Measurements from ENCODE around the gene VTCN1. TPM values are rescaled to one million over a fixed set of nuclear protein-coding genes. Genes with fewer than 3 reads are reported as not detected.
"Not testable (repeated sequence)": the region's sequence is repeated elsewhere in the genome, so short reads cannot be mapped to it uniquely, and the experiment has no call there.

Gene VTCN1
- total RNA-seq, 1 donor from 2014 or later = not detected

DNA sequence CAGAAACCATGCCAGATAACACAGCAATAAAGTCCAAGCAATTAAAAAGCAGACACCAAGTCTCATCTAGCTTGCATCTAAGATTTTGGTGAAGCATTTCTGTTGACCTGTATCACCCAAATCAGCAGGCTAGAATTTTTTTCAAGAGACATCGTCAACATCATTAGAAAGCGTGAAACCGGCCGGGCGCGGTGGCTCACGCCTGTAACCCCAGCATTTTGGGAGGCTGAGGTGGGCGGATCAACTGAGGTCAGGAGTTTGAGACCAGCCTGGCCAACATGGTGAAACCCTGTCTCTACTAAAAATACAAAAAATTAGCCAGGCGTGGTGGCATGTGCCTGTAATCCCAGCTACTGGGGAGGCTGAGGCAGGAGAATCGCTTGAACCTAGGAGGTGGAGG is 91.6 kb downstream of the VTCN1 start:
- H3K9me3 Mint-ChIP-seq; H3K4me1 Mint-ChIP-seq; H3K27ac Mint-ChIP-seq; H3K36me3 Mint-ChIP-seq (ENCODE audit: low read depth); DNase-seq; H3K27me3 Mint-ChIP-seq; H3K4me3 Mint-ChIP-seq; intact Hi-C loops (cut with micrococcal nuclease): not testable (repeated sequence)

DNA sequence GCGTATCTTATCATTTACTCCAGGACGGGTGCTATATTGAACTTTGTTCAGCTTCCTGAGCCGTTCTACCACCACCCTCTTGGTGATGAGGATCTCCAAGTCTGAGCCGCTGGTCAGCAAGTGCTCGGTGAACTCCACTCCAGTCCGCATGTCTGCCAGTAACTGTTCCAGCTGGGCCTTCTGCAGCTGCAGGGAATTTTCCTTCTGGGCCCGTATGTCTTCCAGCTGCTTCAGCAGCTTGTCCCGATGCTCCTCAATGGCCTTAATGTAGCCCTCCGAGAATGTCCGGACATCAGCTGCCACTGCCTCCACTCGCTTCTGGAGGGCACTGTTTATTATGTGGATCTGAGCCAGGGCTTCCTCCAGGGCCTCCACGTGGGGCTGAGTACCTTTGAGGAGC is 92.6 kb downstream of the VTCN1 start:
- DNase-seq = no peak
- Mint-ChIP-seq H3K27me3 (peaks cover 6% of the 10 kb centered on the region), H3K9me3 (no peaks in the 10 kb centered on the region), H3K4me1 (peaks cover 6% of the 10 kb centered on the region), H3K36me3 (ENCODE audit: low read depth) (no peaks in the 10 kb centered on the region), H3K4me3 (no peak overlapping the region), H3K27ac (no peak overlapping the region)
- intact Hi-C loops (cut with micrococcal nuclease) = no loop called here

DNA sequence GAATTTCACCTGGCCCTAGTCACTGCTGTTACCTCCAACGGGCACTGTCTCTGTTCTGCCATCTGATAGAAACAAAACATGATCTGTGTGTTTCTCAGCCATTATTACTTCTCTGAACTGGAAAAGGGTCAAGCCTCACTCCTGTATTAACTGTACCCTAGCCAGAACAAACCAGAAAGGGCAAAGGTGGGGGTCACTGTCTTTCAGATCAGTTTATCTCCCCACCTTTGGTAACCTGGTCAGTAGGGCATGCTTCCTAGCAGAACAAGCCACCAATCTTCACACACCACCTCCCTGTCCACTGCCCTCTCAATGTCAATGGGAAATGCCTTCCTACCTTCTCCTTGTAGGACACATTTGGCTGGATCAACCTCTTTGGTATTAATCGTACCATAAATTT is 93.0 kb downstream of the VTCN1 start:
- intact Hi-C loops (cut with micrococcal nuclease) = no loop called here
- no peak overlapping the region for H3K27ac Mint-ChIP-seq
- H3K36me3 Mint-ChIP-seq (ENCODE audit: low read depth) = no peaks in the 10 kb centered on the region
- peaks cover 6% of the 10 kb centered on the region for H3K4me1 Mint-ChIP-seq
- H3K9me3 Mint-ChIP-seq = no peaks in the 10 kb centered on the region
- no peak overlapping the region for H3K4me3 Mint-ChIP-seq
- H3K27me3 Mint-ChIP-seq = peaks cover 5% of the 10 kb centered on the region
- DNase-seq = no peak

DNA sequence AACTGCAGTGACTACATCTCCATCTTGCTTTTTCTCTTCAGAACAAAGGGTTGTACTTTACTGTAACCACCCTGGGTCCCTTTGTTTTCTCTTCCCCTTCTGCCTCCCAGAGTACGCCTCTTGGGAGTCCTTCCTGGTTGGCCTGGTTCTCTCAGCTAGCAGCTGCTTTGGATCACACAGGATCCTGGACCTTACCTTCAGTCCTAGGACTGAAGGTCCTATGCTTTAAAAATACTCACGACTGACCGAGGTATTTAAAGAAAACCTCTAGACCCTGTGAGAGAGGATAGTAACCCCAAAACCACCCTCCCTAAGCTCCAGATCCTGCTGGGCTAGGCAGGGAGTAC is 94.0 kb downstream of the VTCN1 start:
- Mint-ChIP-seq H3K4me1 (peaks cover 6% of the 10 kb centered on the region), H3K36me3 (ENCODE audit: low read depth) (no peaks in the 10 kb centered on the region), H3K27me3 (peaks cover 3% of the 10 kb centered on the region), H3K9me3 (no peaks in the 10 kb centered on the region), H3K4me3 (no peak overlapping the region), H3K27ac (no peak overlapping the region)
- DNase-seq = no peak
- intact Hi-C loops (cut with micrococcal nuclease) = no loop called here

DNA sequence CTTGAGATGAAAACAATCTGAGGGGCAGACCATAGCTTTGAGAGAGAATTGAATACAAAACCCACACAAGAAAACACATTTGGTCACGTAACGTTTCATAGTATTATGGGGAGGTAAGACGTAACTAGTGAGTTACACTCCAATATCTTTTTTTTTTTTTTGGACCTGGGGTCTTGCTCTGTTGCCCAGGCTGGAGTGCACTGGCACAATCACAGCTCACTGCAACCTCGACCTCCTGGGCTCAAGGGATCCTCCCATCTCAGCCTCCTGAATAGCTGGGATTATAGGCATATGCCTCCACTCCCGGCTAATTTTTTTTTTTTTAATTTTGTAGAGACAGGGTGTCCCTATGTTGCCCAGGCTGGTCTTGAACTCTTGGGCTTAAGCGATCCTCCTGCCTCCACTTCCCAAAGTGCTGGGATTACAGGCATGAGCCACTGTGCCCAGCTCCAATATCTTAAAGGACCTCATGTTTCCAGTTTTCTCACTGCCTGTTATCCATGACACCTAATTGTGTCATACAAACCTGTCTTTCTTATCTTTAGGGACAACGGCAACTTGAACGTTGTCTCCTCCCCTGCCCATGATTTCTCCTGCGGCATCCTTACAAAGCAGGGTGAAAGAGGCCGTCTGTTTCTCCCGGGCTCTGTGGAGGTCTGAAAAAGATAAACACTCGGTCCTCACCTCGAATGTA is 94.5 kb downstream of the VTCN1 start:
- Mint-ChIP-seq H3K36me3 (ENCODE audit: low read depth) (peaks cover 2% of the 10 kb centered on the region), H3K4me3 (no peak overlapping the region), H3K9me3 (no peaks in the 10 kb centered on the region), H3K27me3 (peaks cover 3% of the 10 kb centered on the region), H3K4me1 (peaks cover 5% of the 10 kb centered on the region), H3K27ac (no peak overlapping the region)
- no peak for DNase-seq
- intact Hi-C loops (cut with micrococcal nuclease) = no loop called here

DNA sequence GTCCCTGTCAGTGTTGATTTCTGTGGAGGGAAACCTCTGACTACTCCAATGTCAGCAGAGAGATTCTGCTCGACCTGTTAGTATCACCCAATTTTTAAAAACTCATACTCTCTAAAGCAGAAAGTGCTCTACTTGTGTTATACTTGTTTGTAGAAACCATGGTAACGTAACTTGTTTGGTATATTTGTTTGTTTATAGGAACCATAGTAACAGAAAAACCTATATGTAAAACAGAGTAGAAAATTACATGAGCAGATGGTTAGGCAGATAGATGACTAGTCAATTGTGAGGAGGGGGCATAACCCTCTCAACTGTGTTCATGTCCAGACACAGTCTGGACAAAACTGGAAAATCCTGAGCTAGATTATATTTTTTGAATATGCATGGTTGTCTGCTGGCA is 95.8 kb downstream of the VTCN1 start:
- intact Hi-C loops (cut with micrococcal nuclease) = no loop called here
- Mint-ChIP-seq H3K27ac (no peak overlapping the region), H3K4me3 (no peak overlapping the region), H3K9me3 (no peaks in the 10 kb centered on the region), H3K36me3 (ENCODE audit: low read depth) (peaks cover 2% of the 10 kb centered on the region), H3K4me1 (peaks cover 3% of the 10 kb centered on the region), H3K27me3 (no peaks in the 10 kb centered on the region)
- no peak for DNase-seq

DNA sequence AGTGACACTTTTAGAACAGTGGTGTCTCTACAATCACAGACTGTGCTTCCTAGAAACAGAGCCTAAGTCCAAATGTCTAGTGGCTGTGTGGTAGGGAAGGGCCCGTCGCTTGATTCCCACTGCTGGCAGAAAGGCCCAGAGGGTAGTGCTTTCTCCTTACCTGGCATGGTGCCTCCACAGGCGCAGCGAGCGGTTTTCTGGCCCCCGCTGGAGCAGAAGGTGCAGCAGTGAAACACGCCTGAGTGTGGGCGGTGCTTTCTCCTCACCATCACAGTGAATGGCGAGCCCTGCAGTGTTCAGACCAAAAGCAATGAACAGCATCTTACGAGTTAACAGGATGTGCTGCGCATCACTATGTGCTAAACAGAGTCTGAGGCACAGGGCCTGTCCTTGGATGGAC is 97.5 kb downstream of the VTCN1 start:
- Mint-ChIP-seq H3K4me1 (peaks cover 11% of the 10 kb centered on the region), H3K4me3 (no peak overlapping the region), H3K36me3 (ENCODE audit: low read depth) (peaks cover 11% of the 10 kb centered on the region), H3K27ac (no peak overlapping the region), H3K9me3 (no peaks in the 10 kb centered on the region), H3K27me3 (no peaks in the 10 kb centered on the region)
- DNase-seq = no peak
- intact Hi-C loops (cut with micrococcal nuclease) = no loop called here

DNA sequence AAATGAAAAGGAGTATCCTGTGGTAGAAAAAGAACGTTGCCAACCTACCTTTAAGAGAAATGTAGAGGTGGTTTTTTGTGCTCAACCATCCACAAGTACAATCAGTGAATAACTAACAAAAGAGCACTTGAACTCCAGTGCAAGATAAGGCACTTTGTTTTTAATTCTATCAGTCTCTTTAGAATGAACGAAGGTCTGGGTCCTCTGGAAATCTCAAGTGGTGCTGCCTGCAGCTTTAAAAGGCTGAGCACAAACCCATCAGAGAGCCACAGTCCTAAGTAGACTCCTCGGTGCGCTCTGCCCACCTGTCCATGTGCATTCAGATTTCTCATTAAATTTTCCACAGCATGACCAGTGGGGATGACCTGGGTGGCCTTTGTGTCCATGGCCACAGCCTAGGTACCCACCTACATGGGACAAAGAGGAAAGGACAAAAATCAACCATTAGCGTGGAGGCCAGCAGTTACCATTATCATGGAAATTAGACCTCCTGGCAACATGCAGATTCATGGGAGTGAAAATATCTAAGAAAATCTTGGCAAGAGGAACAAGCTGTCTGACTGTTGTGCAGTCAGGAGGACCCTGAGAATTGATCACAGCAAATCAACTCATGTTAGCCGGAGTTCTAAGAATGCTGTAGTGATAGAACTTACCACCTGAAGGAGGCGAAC is 98.5 kb downstream of the VTCN1 start:
- H3K4me1 Mint-ChIP-seq = peaks cover 11% of the 10 kb centered on the region
- H3K9me3 Mint-ChIP-seq = no peaks in the 10 kb centered on the region
- H3K27ac Mint-ChIP-seq = no peak overlapping the region
- H3K4me3 Mint-ChIP-seq = no peak overlapping the region
- H3K36me3 Mint-ChIP-seq (ENCODE audit: low read depth) = peaks cover 14% of the 10 kb centered on the region
- intact Hi-C loops (cut with micrococcal nuclease) = no loop called here
- H3K27me3 Mint-ChIP-seq = no peaks in the 10 kb centered on the region
- no peak for DNase-seq

DNA sequence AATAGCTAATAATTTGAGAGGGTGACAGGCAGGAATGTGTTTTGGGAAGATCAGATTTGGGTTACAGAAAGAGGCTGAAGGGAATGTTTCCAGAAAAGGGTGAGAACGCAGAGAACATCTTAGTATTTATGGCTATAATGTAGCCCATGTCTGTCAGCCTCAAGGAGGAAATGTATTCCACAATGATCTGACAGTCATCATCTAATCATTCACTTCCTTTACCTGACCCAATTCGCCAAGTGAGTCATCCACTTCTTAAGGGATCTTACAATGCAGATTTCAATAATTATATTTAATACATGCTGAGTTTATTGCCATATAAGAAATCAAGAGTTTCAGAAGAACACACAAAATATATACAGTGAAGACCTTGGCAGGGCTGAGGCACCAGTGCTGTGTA is 100.0 kb downstream of the VTCN1 start:
- H3K9me3 Mint-ChIP-seq = no peaks in the 10 kb centered on the region
- intact Hi-C loops (cut with micrococcal nuclease) = no loop called here
- no peak overlapping the region for H3K4me3 Mint-ChIP-seq

DNA sequence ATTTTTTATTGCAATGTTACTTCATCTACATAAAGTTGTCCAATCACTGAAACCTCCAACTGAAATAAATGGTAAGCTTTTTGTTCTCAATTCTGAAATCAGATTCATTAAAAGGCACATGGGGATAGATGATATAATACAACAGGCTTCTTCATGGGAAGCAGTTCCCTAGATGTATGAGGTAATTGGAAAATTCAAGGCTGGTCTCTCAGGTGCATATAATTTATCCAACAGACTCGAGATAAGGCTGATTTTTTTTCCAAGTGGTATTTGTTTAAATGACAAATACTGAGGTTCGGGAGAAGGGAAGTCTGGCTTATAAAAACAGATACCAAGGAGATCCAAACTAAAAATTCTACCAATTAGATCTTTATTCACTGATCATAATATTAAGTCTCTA is 103.4 kb downstream of the VTCN1 start:
- no peak overlapping the region for H3K4me3 Mint-ChIP-seq
- H3K27me3 Mint-ChIP-seq = no peaks in the 10 kb centered on the region
- H3K4me1 Mint-ChIP-seq = peaks cover 11% of the 10 kb centered on the region
- H3K9me3 Mint-ChIP-seq = no peaks in the 10 kb centered on the region
- H3K27ac Mint-ChIP-seq = no peak overlapping the region
- H3K36me3 Mint-ChIP-seq (ENCODE audit: low read depth) = peaks cover 53% of the 10 kb centered on the region
- intact Hi-C loops (cut with micrococcal nuclease) = no loop called here
- DNase-seq = no peak

More for the DNA sequence above, 100.0 kb downstream of the VTCN1 start:
- H3K36me3 Mint-ChIP-seq (ENCODE audit: low read depth) = peaks cover 28% of the 10 kb centered on the region
- H3K27me3 Mint-ChIP-seq = no peaks in the 10 kb centered on the region
- H3K4me1 Mint-ChIP-seq = peaks cover 11% of the 10 kb centered on the region
- no peak overlapping the region for H3K27ac Mint-ChIP-seq
- no peak for DNase-seq

DNA sequence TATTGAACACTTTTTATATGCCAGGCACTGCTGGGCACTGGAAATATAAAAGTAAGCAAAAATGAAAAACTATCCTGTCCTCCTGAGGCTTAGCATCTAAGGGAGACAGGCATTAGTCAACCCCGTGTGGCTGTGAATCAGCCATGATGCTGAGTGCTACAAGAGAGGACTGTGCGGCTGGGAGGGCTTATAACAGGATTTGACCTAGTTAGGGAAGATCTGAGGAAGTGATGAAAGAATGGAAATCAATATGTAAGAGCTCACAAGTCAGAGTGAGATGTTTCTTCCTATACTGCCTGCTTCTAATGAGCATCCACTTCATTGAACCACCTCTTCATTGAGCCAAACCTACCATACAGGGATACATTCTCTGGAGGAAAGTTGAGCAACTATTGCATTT is 104.2 kb downstream of the VTCN1 start:
- Mint-ChIP-seq H3K27ac (no peak overlapping the region), H3K4me1 (peaks cover 11% of the 10 kb centered on the region), H3K4me3 (no peak overlapping the region), H3K9me3 (no peaks in the 10 kb centered on the region), H3K36me3 (ENCODE audit: low read depth) (peaks cover 58% of the 10 kb centered on the region), H3K27me3 (no peaks in the 10 kb centered on the region)
- intact Hi-C loops (cut with micrococcal nuclease) = no loop called here
- no peak for DNase-seq

DNA sequence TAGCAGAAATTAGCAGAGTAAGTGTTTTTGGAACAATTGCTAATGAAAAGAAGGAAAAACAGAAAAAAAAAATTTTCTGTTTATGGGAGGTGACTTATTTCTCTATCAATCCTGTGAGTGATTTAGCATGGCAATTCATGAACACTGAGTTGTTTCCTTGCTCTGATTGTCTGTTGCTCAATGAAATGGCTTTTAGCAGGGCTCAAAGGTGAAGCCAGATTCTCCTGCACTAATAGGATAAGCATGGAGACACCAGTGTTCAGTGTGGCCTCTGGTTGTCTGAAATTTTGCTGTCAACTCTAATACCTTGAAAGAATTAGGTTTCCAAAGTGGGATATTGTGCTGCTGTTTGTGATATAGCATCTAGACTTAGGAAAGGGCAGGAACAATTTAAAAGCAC is 105.0 kb downstream of the VTCN1 start:
- Mint-ChIP-seq H3K27me3 (no peaks in the 10 kb centered on the region), H3K9me3 (no peaks in the 10 kb centered on the region), H3K36me3 (ENCODE audit: low read depth) (peaks cover 62% of the 10 kb centered on the region), H3K4me3 (no peak overlapping the region), H3K27ac (no peak overlapping the region), H3K4me1 (peaks cover 10% of the 10 kb centered on the region)
- intact Hi-C loops (cut with micrococcal nuclease) = no loop called here
- no peak for DNase-seq

DNA sequence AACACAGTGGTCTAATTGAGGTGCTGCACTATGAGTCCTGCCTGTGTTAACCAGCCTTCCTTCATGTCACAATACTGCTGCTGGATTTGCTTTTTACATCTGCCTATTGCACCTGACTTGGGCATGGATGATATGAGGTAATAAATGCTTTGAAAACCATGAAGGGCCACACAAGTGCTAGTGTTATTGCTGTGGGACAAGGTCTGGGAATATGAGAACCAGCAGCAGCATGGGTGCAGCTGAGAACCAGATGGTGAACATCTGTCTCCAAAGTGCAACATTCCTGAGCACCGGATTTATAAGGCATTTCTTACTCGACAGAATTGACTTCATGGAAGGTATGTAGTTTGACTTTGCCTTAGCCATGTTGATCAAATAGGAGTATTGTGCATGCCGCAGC is 105.7 kb downstream of the VTCN1 start:
- DNase-seq = no peak
- H3K27ac Mint-ChIP-seq = no peak overlapping the region
- H3K4me3 Mint-ChIP-seq = no peak overlapping the region
- no peaks in the 10 kb centered on the region for H3K27me3 Mint-ChIP-seq
- H3K4me1 Mint-ChIP-seq = peaks cover 8% of the 10 kb centered on the region
- peaks cover 69% of the 10 kb centered on the region for H3K36me3 Mint-ChIP-seq (ENCODE audit: low read depth)
- intact Hi-C loops (cut with micrococcal nuclease) = no loop called here
- no peaks in the 10 kb centered on the region for H3K9me3 Mint-ChIP-seq

DNA sequence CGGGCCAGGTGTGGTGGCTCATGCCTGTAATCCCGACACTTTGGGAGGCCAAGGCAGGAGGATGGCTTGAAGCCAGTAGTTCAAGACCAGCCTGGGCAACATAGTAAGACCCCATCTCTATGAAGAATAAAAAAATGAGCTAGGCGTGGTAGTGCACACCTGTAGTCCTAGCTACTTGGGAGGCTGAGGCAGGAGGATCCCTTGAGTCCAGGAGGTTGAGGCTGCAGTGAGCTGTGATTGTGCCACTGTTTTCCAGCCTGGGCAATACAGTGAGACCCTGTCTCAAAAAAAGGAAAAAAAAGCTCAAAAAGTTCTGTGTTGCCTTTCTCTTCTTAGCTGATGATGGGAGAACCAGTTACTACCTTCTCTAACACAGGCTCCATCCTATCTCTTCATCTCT is 108.9 kb downstream of the VTCN1 start:
- H3K27ac Mint-ChIP-seq; H3K27me3 Mint-ChIP-seq; H3K9me3 Mint-ChIP-seq; H3K4me3 Mint-ChIP-seq; intact Hi-C loops (cut with micrococcal nuclease); H3K4me1 Mint-ChIP-seq; DNase-seq: not testable (repeated sequence)
- peaks cover 77% of the 10 kb centered on the region for H3K36me3 Mint-ChIP-seq (ENCODE audit: low read depth)

DNA sequence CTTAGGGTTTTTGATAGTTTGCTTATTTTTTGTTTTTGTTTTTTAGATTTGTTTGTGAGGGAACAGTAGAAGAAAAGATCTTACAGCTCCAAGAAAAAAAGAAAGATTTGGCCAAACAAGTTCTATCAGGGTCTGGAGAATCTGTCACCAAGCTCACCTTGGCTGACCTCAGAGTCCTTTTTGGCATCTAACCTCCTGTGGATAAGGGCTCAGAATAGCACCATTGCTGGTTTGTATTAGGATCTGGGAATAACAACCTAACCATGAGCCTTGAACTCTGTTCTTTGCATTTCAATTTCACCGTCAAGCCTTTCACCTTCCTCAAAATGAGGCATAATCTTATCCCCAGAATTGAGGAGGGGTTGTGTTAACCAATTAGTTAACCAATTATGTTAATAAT is 109.4 kb downstream of the VTCN1 start:
- no peak for DNase-seq
- Mint-ChIP-seq H3K4me1 (no peaks in the 10 kb centered on the region), H3K36me3 (ENCODE audit: low read depth) (peaks cover 75% of the 10 kb centered on the region), H3K9me3 (no peaks in the 10 kb centered on the region), H3K27ac (no peak overlapping the region), H3K27me3 (no peaks in the 10 kb centered on the region), H3K4me3 (no peak overlapping the region)
- intact Hi-C loops (cut with micrococcal nuclease) = no loop called here

All from activated CD4-positive, alpha-beta T cell treated with anti-CD3 and anti-CD28 coated beads, Interleukin-2, amount 10 ng/mL, durations not matched to agents 24 days and 14 days (primary cell).